Body of pancreas (tissue), 4 donors: Measurements from ENCODE around the gene UPF2. TPM values are rescaled to one million over a fixed set of nuclear protein-coding genes. Genes with fewer than 3 reads are reported as not detected.
"Not testable (repeated sequence)": the region's sequence is repeated elsewhere in the genome, so short reads cannot be mapped to it uniquely, and the experiment has no call there.

Source experiments
- ATAC-seq: fragments of 150-250 bp; one replicate; pipeline ENCODE4 v1.9.1; 2016
- DNase-seq, 4 donors: peaks; one replicate each; pipeline ENCODE4 v3.0.0-alpha.2; 2019
- H3K27ac ChIP-seq, 4 donors: fragments of 200-600 bp; sonication (generic); 1 replicate in 3 of 4; 2 replicates in 1 of 4; pipeline versions ENCODE4 v1.5.1 to v1.6.1; 2016 to 2019; ENCODE audit warnings: mild to moderate bottlenecking in 1 of 4, mixed read lengths in 1 of 4, moderate library complexity in 1 of 4
- H3K27me3 ChIP-seq, 2 donors: fragments of 200-600 bp; sonication (generic); one replicate each; pipeline ENCODE4 v1.6.0; 2016; ENCODE audit warnings: mild to moderate bottlenecking in 1 of 2
- H3K36me3 ChIP-seq, 2 donors: fragments of 200-600 bp; sonication (generic); replicated peaks in 1 of 2; 2 replicates each; pipeline ENCODE4 v1.5.1; 2016; ENCODE audit warnings: low read depth in 2 of 2; ENCODE audit not compliant: insufficient read depth in 1 of 2
- H3K4me1 ChIP-seq: fragments of 200-600 bp; sonication (generic); one replicate; pipeline ENCODE4 v1.6.0; 2016
- H3K4me3 ChIP-seq, 2 donors: fragments of 200-600 bp; sonication (generic); 1 replicate in 1 of 2; 2 replicates in 1 of 2; pipeline ENCODE4 v1.5.1; 2016 to 2019
- H3K9me3 ChIP-seq, 3 donors: fragments of 200-600 bp; sonication (generic); 1 replicate in 2 of 3; 2 replicates in 1 of 3; pipeline ENCODE4 v1.5.1; 2016
- POLR2A ChIP-seq, 3 donors: fragments of 450-650 bp; IDR thresholded peaks; one replicate each; pipeline ENCODE4 v1.6.1; 2016; ENCODE audit warnings: antibody characterized with exemption in 3 of 3, mild to moderate bottlenecking in 2 of 3
- WGBS, 2 donors: methylation state at CpG; one replicate each; pipeline ENCODE4 v1.1.5; 2017; 5-methylcytosine and 5-hydroxymethylcytosine counted together
- intact Hi-C: fragments of 100-400 bp; cut with DNase I; formaldehyde crosslinking; loops from one replicate; pipeline ENCODE4 v1.15.1; 2023
- total RNA-seq, 2 donors: library from RNA; depleted of rRNA; stranded (reverse); fragments of >200 nt; gene quantifications; one replicate each; pipeline ENCODE4 v1.1.0, GENCODE V29; 2016
- TF ChIP-seq, protein P1 (sequence below), 7 experiments: fragments of 450-650 bp in 4 of 7; fragments of 200-600 bp in 3 of 7; sonication (generic) in 3 of 7; IDR thresholded peaks; one replicate each; pipeline ENCODE4 v1.5.1; 2016 to 2019; ENCODE audit warnings: antibody characterized with exemption in 7 of 7

Gene UPF2
- total RNA-seq, 2 donors from 2014 or later = 11.2 to 16.9 TPM

DNA sequence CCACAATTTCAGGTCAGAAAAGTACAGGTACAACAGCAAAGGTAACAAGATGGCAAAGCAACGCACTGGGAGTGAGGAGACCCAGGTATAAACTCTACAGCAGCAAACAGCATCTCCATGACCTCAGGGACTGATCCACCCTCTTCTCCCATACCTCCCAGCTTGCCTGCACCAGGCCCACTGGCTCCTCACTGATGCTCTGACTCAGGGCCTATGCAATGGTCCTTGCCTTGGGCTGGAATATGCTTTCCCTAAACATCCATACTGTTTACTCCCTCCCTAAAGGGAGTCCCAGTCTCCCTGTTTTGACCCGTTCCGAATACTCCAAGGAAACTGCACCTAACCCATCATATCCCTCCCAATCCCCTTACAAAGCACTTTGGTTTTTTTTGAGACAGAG is 60.4 kb downstream of the UPF2 start:
- WGBS, 2 donors = 91 to 99% methylated on average over 3 of the region's 3 CpGs
- Histone ChIP-seq H3K27ac (no peak overlapping the region), H3K9me3 (no peaks in the 10 kb centered on the region), H3K36me3 (peaks cover 0 to 2% of the 10 kb centered on the region in 2 donors), H3K4me3 (no peak overlapping the region), H3K4me1 (peaks cover 15% of the 10 kb centered on the region), H3K27me3 (no peaks in the 10 kb centered on the region)
- no peak for DNase-seq
- ATAC-seq = no peak
- no peak for TF ChIP-seq POLR2A (IDR thresholded peaks at IDR 0.05)
- TF ChIP-seq, protein P1, sequence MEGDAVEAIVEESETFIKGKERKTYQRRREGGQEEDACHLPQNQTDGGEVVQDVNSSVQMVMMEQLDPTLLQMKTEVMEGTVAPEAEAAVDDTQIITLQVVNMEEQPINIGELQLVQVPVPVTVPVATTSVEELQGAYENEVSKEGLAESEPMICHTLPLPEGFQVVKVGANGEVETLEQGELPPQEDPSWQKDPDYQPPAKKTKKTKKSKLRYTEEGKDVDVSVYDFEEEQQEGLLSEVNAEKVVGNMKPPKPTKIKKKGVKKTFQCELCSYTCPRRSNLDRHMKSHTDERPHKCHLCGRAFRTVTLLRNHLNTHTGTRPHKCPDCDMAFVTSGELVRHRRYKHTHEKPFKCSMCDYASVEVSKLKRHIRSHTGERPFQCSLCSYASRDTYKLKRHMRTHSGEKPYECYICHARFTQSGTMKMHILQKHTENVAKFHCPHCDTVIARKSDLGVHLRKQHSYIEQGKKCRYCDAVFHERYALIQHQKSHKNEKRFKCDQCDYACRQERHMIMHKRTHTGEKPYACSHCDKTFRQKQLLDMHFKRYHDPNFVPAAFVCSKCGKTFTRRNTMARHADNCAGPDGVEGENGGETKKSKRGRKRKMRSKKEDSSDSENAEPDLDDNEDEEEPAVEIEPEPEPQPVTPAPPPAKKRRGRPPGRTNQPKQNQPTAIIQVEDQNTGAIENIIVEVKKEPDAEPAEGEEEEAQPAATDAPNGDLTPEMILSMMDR (IDR thresholded peaks at IDR 0.05) = no peak
- intact Hi-C loops = loop anchor here (5.0 kb wide), 1 partner anchor 195 kb away; no protein-coding TSS in a partner anchor

DNA sequence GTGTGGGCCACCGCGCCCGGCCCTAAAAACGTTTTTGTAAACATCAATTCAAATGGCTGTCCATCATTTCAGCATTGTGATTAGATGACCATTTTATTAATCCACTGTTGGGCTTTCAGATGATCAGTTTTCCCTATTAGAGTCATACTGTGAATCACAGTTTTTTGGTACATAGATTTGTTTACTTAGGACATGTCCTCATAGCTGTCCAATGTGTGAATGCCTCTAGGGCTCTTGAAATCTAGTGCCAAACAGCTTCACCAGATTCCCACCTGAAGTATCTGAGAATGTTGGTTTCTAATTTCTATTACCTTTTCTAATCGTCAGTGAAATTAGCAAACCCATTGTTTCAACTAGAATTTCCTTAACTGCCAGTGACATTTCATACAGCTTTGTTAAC is 66.8 kb downstream of the UPF2 start:
- intact Hi-C loops = no loop called here
- Histone ChIP-seq H3K9me3 (no peaks in the 10 kb centered on the region), H3K27me3 (no peaks in the 10 kb centered on the region), H3K4me3 (no peak overlapping the region), H3K36me3 (peaks cover 2 to 5% of the 10 kb centered on the region in 2 donors), H3K27ac (no peak overlapping the region), H3K4me1 (no peaks in the 10 kb centered on the region)
- TF ChIP-seq, protein P1 (IDR thresholded peaks at IDR 0.05) = no peak
- TF ChIP-seq POLR2A (IDR thresholded peaks at IDR 0.05) = no peak
- ATAC-seq = no peak
- 93 to 94% methylated on average over 5 of the region's 5 CpGs for WGBS, 2 donors
- no peak for DNase-seq

DNA sequence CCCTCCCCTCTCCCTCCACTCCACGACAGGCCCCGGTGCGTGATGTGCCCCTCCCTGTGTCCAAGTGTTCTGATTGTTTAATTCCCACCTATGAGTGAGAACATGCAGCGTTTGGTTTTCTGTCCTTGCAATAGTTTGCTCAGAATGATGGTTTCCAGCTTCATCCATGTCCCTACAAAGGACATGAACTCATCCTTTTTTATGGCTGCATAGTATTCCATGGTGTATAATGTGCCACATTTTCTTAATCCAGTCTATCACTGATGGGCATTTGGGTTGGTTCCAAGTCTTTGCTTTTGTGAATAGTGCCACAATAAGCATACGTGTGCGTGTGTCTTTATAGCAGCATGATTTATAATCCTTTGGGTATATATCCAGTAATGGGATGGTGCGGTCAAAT is 70.1 kb downstream of the UPF2 start:
- intact Hi-C loops, H3K4me1 ChIP-seq, DNase-seq, H3K27me3 ChIP-seq, H3K4me3 ChIP-seq, ATAC-seq, H3K36me3 ChIP-seq, H3K27ac ChIP-seq, H3K9me3 ChIP-seq: not testable (repeated sequence)
- 92 to 96% methylated on average over 7 of the region's 7 CpGs for WGBS, 2 donors

DNA sequence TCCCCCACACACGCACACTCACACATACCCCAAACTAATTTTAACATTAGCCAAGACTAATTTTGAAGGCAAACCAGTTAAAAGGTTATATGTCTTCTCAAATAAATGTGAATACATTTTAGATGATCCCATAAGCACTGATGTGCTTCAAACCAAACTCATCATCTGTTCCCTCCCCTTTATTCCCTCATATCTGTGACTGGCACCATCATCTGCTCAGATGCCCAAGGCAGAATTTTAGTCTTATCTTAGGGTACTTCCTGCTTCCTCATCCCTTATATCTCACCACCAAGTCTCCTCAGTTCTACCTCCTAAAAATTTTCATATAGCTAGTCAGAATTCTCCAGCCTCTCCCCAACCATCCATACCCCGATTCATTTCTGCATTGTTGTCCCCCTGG is 80.4 kb downstream of the UPF2 start:
- Histone ChIP-seq H3K4me1 (no peaks in the 10 kb centered on the region), H3K36me3 (peaks cover 0 to 27% of the 10 kb centered on the region in 2 donors), H3K27ac (no peak overlapping the region), H3K27me3 (no peaks in the 10 kb centered on the region), H3K9me3 (no peaks in the 10 kb centered on the region), H3K4me3 (no peak overlapping the region)
- TF ChIP-seq POLR2A (IDR thresholded peaks at IDR 0.05) = no peak
- TF ChIP-seq, protein P1 (IDR thresholded peaks at IDR 0.05) = no peak
- no peak for DNase-seq
- no peak for ATAC-seq
- intact Hi-C loops = no loop called here
- WGBS, 2 donors = 98 to 100% methylated on average over 2 of the region's 2 CpGs

DNA sequence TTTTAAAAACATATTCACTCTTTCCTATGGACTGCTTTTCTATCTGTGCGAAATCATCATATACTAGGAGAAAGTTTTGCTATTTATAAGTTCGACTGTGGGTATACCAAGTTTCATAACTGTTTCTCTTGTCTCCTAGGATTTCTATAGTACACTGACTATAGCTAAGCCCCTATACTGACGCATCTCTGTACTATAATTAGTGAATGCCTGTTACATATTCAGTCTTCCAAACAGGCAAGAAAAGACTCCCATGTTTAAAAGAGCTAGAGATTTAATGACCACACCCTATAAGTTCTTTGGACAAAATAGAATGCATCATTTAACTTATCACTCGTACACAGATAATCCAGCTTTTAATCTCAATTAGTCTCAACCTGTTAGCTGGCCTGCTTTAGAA is 80.8 kb downstream of the UPF2 start:
- 91 to 93% methylated on average over 4 of the region's 4 CpGs for WGBS, 2 donors
- intact Hi-C loops = no loop called here

More for the DNA sequence above, 80.8 kb downstream of the UPF2 start:
- H3K36me3 ChIP-seq = peaks cover 0 to 27% of the 10 kb centered on the region in 2 donors
- no peak for DNase-seq
- H3K27me3 ChIP-seq = no peaks in the 10 kb centered on the region
- no peaks in the 10 kb centered on the region for H3K9me3 ChIP-seq
- TF ChIP-seq POLR2A (IDR thresholded peaks at IDR 0.05) = no peak
- TF ChIP-seq, protein P1 (IDR thresholded peaks at IDR 0.05) = no peak
- no peaks in the 10 kb centered on the region for H3K4me1 ChIP-seq
- no peak for ATAC-seq
- H3K4me3 ChIP-seq = no peak overlapping the region
- H3K27ac ChIP-seq = no peak overlapping the region
